Fibroblast of skin of back (primary cell): Measurements from ENCODE around the gene HSPBP1.
A peak's percentile ranks its signal among the peaks of the same experiment; 100 is the strongest.

Experiments
- DNase-seq: peaks from one replicate; pipeline ENCODE4 v3.0.0-alpha.2; 2013

HSPBP1 gene

GRCh38 chr19:55273978-55274707, 5.8 kb downstream of the HSPBP1 start:
- DNase-seq = no peak

GRCh38 chr19:55272142-55272541, 7.8 kb downstream of the HSPBP1 start:
- no peak for DNase-seq

- no peak for DNase-seq
Measured at GRCh38 chr19:55270172-55270942, 9.6 kb downstream of the HSPBP1 start.

- DNase-seq = no peak
Measured at GRCh38 chr19:55269299-55269698, 10.6 kb downstream of the HSPBP1 start.

GRCh38 chr19:55266840-55267239, 13.1 kb downstream of the HSPBP1 start:
- DNase-seq = no peak

- DNase-seq = no peak
Measured at GRCh38 chr19:55266404-55266803, 13.5 kb downstream of the HSPBP1 start.

GRCh38 chr19:55265723-55266386, 14.1 kb downstream of the HSPBP1 start:
- no peak for DNase-seq

GRCh38 chr19:55265173-55265572, 14.7 kb downstream of the HSPBP1 start:
- no peak for DNase-seq

GRCh38 chr19:55264531-55264930, 15.4 kb downstream of the HSPBP1 start:
- no peak for DNase-seq

GRCh38 chr19:55262359-55262758, 17.6 kb downstream of the HSPBP1 start:
- no peak for DNase-seq

GRCh38 chr19:55261671-55262126, 18.2 kb downstream of the HSPBP1 start:
- no peak for DNase-seq

GRCh38 chr19:55259540-55260210, 20.2 kb downstream of the HSPBP1 start:
- no peak for DNase-seq

- DNase-seq = peak; percentile 99
Measured at GRCh38 chr19:55258828-55259539, 20.9 kb downstream of the HSPBP1 start, which contains the start of gene PPP6R1. Gene PPP6R1 (minus strand): TSS chr19:55259017. CDS start chr19:55247103, 11,914 bp downstream.

- DNase-seq = no peak
Measured at GRCh38 chr19:55258476-55258827, 21.5 kb downstream of the HSPBP1 start.

- DNase-seq = peak; percentile 13
Measured at GRCh38 chr19:55257461-55258420, 22.2 kb downstream of the HSPBP1 start.

- no peak for DNase-seq
Measured at GRCh38 chr19:55256562-55257460, 23.1 kb downstream of the HSPBP1 start.

- DNase-seq = peak; percentile 37
Measured at GRCh38 chr19:55255618-55256423, 24.1 kb downstream of the HSPBP1 start.

GRCh38 chr19:55254625-55254977, 25.3 kb downstream of the HSPBP1 start:
- DNase-seq = no peak
